Common myeloid progenitor, CD34-positive (primary cell): ENCODE results near the gene MGAT5.

Experiments used
- CTCF ChIA-PET: fragments of 350-600 bp; sonication (Branson Sonifier 250); formaldehyde crosslinking; loops from one replicate; lab custom pipeline; 2021; ENCODE audit warnings: antibody characterized with exemption; lab: Charles Lee
- POLR2A ChIA-PET: fragments of 350-600 bp; sonication (Branson Sonifier 250); formaldehyde crosslinking; loops from one replicate; lab custom pipeline; 2021; ENCODE audit warnings: antibody characterized with exemption; lab: Charles Lee
- DNase-seq, 3 donors: peaks; one replicate each; pipeline versions ENCODE4 v3.0.0 to v3.0.0-alpha.2; 2013
- H3K27ac ChIP-seq, 2 experiments: 1 replicate in 1 of 2; 2 replicates in 1 of 2; pipeline ENCODE4 v1.7.0; 2013; ENCODE audit warnings: inconsistent platforms in 2 of 2, low read length in 2 of 2, mild to moderate bottlenecking in 2 of 2, low read depth in 1 of 2, moderate library complexity in 1 of 2; ENCODE audit not compliant: severe bottlenecking in 2 of 2, insufficient read depth in 1 of 2, poor library complexity in 1 of 2
- H3K27me3 ChIP-seq, 5 experiments: replicated peaks in 2 of 5; 1 replicate in 3 of 5; 2 replicates in 2 of 5; pipeline versions ENCODE4 v1.6.1 to v1.7.0; 2013; ENCODE audit warnings: low read length in 4 of 5, mild to moderate bottlenecking in 2 of 5, moderate library complexity in 2 of 5, inconsistent platforms in 1 of 5; ENCODE audit not compliant: insufficient read depth in 5 of 5, control insufficient read depth in 4 of 5
- H3K36me3 ChIP-seq, 4 experiments: 1 replicate in 2 of 4; 2 replicates in 2 of 4; pipeline versions ENCODE4 v1.6.1 to v1.7.0; 2013; ENCODE audit warnings: low read length in 3 of 4, control low read depth in 1 of 4, mild to moderate bottlenecking in 1 of 4; ENCODE audit not compliant: control insufficient read depth in 4 of 4, insufficient read depth in 4 of 4
- H3K4me1 ChIP-seq, 4 experiments: 1 replicate in 3 of 4; 2 replicates in 1 of 4; pipeline versions ENCODE4 v1.6.1 to v1.7.1; 2013; ENCODE audit warnings: low read length in 3 of 4, mild to moderate bottlenecking in 3 of 4, control low read depth in 1 of 4, inconsistent platforms in 1 of 4, moderate library complexity in 1 of 4; ENCODE audit not compliant: control insufficient read depth in 4 of 4, insufficient read depth in 4 of 4; ENCODE audit errors: control extremely low read depth in 1 of 4
- H3K4me3 ChIP-seq, 7 experiments: 1 replicate in 4 of 7; 2 replicates in 3 of 7; pipeline versions ENCODE4 v1.5.1 to v1.7.0; 2013; ENCODE audit warnings: mild to moderate bottlenecking in 7 of 7, low read length in 6 of 7, moderate library complexity in 6 of 7, inconsistent platforms in 2 of 7, low read depth in 2 of 7, control low read depth in 1 of 7; ENCODE audit not compliant: insufficient read depth in 4 of 7, control insufficient read depth in 1 of 7; ENCODE audit errors: extremely low read depth in 1 of 7
- H3K9me3 ChIP-seq, 5 experiments: 1 replicate in 4 of 5; 2 replicates in 1 of 5; pipeline versions ENCODE4 v1.6.1 to v1.7.1; 2013; ENCODE audit warnings: low read length in 4 of 5, mild to moderate bottlenecking in 2 of 5, inconsistent platforms in 1 of 5, low read depth in 1 of 5, moderate library complexity in 1 of 5; ENCODE audit not compliant: control insufficient read depth in 4 of 5, insufficient read depth in 2 of 5; ENCODE audit errors: control extremely low read depth in 1 of 5
- WGBS: methylation state at CpG from one replicate; pipeline ENCODE4 v1.1.5; 2013; ENCODE audit not compliant: insufficient coverage; 5-methylcytosine and 5-hydroxymethylcytosine counted together

MGAT5 gene

GRCh38 chr2:134269972-134270735 lies 16.3 kb downstream of the MGAT5 start:
- 100% methylated on average over 5 of the region's 7 CpGs for WGBS

DNA sequence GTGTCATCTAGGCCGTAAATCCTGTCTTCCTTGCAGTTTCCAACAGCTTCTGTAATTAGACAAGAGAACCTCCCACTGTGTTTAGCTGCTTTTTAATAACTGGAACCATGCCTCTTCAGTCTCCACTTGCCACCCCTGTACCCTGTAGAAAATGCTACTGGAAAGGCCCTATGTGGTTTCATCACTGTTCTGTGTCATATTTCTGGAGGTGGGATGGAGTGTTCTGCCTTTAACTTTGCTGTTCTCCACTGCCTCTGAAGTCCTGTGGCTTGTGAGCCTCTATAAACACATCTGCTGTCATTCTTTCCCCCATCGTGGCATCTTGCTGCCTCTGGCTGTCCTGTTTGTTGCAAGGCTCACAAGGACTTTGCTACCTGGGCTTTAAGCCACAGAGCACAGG lies 17.9 kb downstream of the MGAT5 start:
- CTCF ChIA-PET, result no interaction called here

More at GRCh38 chr2:134269972-134270735, 16.3 kb downstream of the MGAT5 start:
- no peak overlapping the region for H3K27ac ChIP-seq
- H3K4me3 ChIP-seq, result no peak overlapping the region
- H3K27me3 ChIP-seq, result no peaks in the 10 kb centered on the region
- no peaks in the 10 kb centered on the region for H3K9me3 ChIP-seq
- ChIA-PET POLR2A (no interaction called here), CTCF (interaction anchor here (1.1 kb wide), 2 partner anchors 10 to 71 kb away, joined by 3 read pairs; no protein-coding TSS in a partner anchor)
- no peak for DNase-seq
- H3K36me3 ChIP-seq, result peaks cover 2 to 17% (median 5%) of the 10 kb centered on the region in 4 experiments
- H3K4me1 ChIP-seq, result peaks cover 0 to 2% (median 0%) of the 10 kb centered on the region in 4 experiments

GRCh38 chr2:134272806-134273205 lies 18.9 kb downstream of the MGAT5 start:
- 95% methylated on average over 7 of the region's 9 CpGs for WGBS
- POLR2A ChIA-PET, result no interaction called here

More for the DNA sequence above, 17.9 kb downstream of the MGAT5 start:
- DNase-seq, result no peak
- Histone ChIP-seq H3K27ac (no peak overlapping the region), H3K27me3 (no peaks in the 10 kb centered on the region), H3K4me3 (no peak overlapping the region), H3K9me3 (no peaks in the 10 kb centered on the region), H3K36me3 (peaks cover 2 to 17% (median 5%) of the 10 kb centered on the region in 4 experiments), H3K4me1 (peaks cover 0 to 3% (median 1%) of the 10 kb centered on the region in 4 experiments)
- POLR2A ChIA-PET, result no interaction called here
- WGBS, result 100% methylated on average over 2 of the region's 2 CpGs

GRCh38 chr2:134273256-134273983 lies 19.5 kb downstream of the MGAT5 start:
- WGBS, result 100% methylated on average over 1 of the region's 4 CpGs
- CTCF ChIA-PET, result interaction anchor here (1.4 kb wide), 1 partner anchor 44 kb away, joined by 3 read pairs; no protein-coding TSS in a partner anchor
- POLR2A ChIA-PET, result no interaction called here
- no peak for DNase-seq
- H3K27ac ChIP-seq, result no peak overlapping the region
- peaks cover 2 to 16% (median 5%) of the 10 kb centered on the region in 4 experiments for H3K36me3 ChIP-seq
- no peaks in the 10 kb centered on the region for H3K27me3 ChIP-seq
- H3K4me3 ChIP-seq, result no peak overlapping the region
- H3K4me1 ChIP-seq, result peaks cover 0 to 3% (median 1%) of the 10 kb centered on the region in 4 experiments
- no peaks in the 10 kb centered on the region for H3K9me3 ChIP-seq

More at GRCh38 chr2:134272806-134273205, 18.9 kb downstream of the MGAT5 start:
- H3K4me1 ChIP-seq, result peaks cover 0 to 3% (median 1%) of the 10 kb centered on the region in 4 experiments
- no peaks in the 10 kb centered on the region for H3K9me3 ChIP-seq
- H3K27me3 ChIP-seq, result no peaks in the 10 kb centered on the region
- CTCF ChIA-PET, result interaction anchor here (1.4 kb wide), 1 partner anchor 43 kb away, joined by 3 read pairs; no protein-coding TSS in a partner anchor
- DNase-seq, result no peak
- H3K36me3 ChIP-seq, result peaks cover 2 to 15% (median 5%) of the 10 kb centered on the region in 4 experiments
- no peak overlapping the region for H3K4me3 ChIP-seq
- H3K27ac ChIP-seq, result no peak overlapping the region

- no peaks in the 10 kb centered on the region for H3K9me3 ChIP-seq
- H3K27ac ChIP-seq, result no peak overlapping the region
- H3K4me1 ChIP-seq, result peaks cover 0 to 3% (median 1%) of the 10 kb centered on the region in 4 experiments
- peaks cover 2 to 19% (median 5%) of the 10 kb centered on the region in 4 experiments for H3K36me3 ChIP-seq
- WGBS, result 94% methylated on average over 3 of the region's 3 CpGs
- H3K27me3 ChIP-seq, result no peaks in the 10 kb centered on the region
- DNase-seq, result no peak
- ChIA-PET CTCF (no interaction called here), POLR2A (no interaction called here)
- no peak overlapping the region for H3K4me3 ChIP-seq
Measured at GRCh38 chr2:134274121-134274520, 20.2 kb downstream of the MGAT5 start.

GRCh38 chr2:134275058-134275862 lies 21.4 kb downstream of the MGAT5 start:
- ChIA-PET CTCF (interaction anchor here (0.6 to 1.0 kb wide), 2 partner anchors 157 to 192 kb away, joined by 3 read pairs; no protein-coding TSS in a partner anchor), POLR2A (no interaction called here)
- DNase-seq, result peak in 2 of 3 donors; percentile 19 to 49
- Histone ChIP-seq H3K27me3 (no peaks in the 10 kb centered on the region), H3K4me3 (no peak overlapping the region), H3K9me3 (no peaks in the 10 kb centered on the region), H3K27ac (no peak overlapping the region), H3K36me3 (peaks cover 2 to 19% (median 5%) of the 10 kb centered on the region in 4 experiments), H3K4me1 (peaks cover 0 to 3% (median under 1%) of the 10 kb centered on the region in 4 experiments)
- WGBS, result 73% methylated on average over 3 of the region's 7 CpGs
